Left ventricle myocardium superior (tissue), 1 donor: Measurements from ENCODE around the gene SPATA20. TPM values are rescaled to one million over a fixed set of nuclear protein-coding genes. Genes with fewer than 3 reads are reported as not detected.

Source experiments
- total RNA-seq: library from RNA; stranded (reverse); fragmentation: NEBNext Ultra II Directional; extraction: Animal tissue kit (Norgen Biotek cat#: 25700); gene quantifications from one replicate; pipeline ENCODE4 v1.2.1, GENCODE V29; 2021
- donor health status: DM: no; HTN: yes; CAD: no; lungs with severe emphysema.

Gene SPATA20
- total RNA-seq, 1 donor from 2014 or later, result 68.7 TPM

Other genes starting within 250 kb of the SPATA20 start
- 18.0 TPM for gene XYLT2, start 201.0 kb upstream of the SPATA20 start, total RNA-seq
- gene MRPL27, start 174.0 kb upstream of the SPATA20 start, total RNA-seq, result 79.3 TPM
- gene EME1, start 173.9 kb upstream of the SPATA20 start, total RNA-seq, result 0.35 TPM
- 22.8 TPM for gene LRRC59, start 149.7 kb upstream of the SPATA20 start, total RNA-seq
- 22.5 TPM for gene ACSF2, start 121.0 kb upstream of the SPATA20 start, total RNA-seq
- 0.32 TPM for gene CHAD, start 78.3 kb upstream of the SPATA20 start, total RNA-seq
- gene RSAD1, start 68.3 kb upstream of the SPATA20 start, total RNA-seq, result 55.9 TPM
- gene MYCBPAP, start 38.7 kb upstream of the SPATA20 start, total RNA-seq, result 0.55 TPM
- gene EPN3, start 14.4 kb upstream of the SPATA20 start, total RNA-seq, result 33.4 TPM
- gene CACNA1G, start 13.5 kb downstream of the SPATA20 start, total RNA-seq, result 0.25 TPM
- 0.37 TPM for gene ABCC3, start 87.7 kb downstream of the SPATA20 start, total RNA-seq
- 54.4 TPM for gene ANKRD40, start 160.7 kb downstream of the SPATA20 start, total RNA-seq
- gene LUC7L3, start 172.4 kb downstream of the SPATA20 start, total RNA-seq, result 53.3 TPM
- gene ANKRD40CL, start 220.3 kb downstream of the SPATA20 start, total RNA-seq, result not detected